Measurements from ENCODE around the gene PRR5L. TPM values are rescaled to one million over a fixed set of nuclear protein-coding genes. Genes with fewer than 3 reads are reported as not detected.
A peak's percentile ranks its signal among the peaks of the same experiment; 100 is the strongest.

PRR5L gene
- total and polyA plus RNA-seq, 9 donors: 6.7 to 10.4 (median 7.1) TPM

- Histone ChIP-seq H3K36me3 (ENCODE audit: control insufficient read depth, insufficient read depth, low read length) (no peaks in the 10 kb centered on the region), H3K4me1 (ENCODE audit: control insufficient read depth, insufficient read depth, low read length) (peaks cover 7% of the 10 kb centered on the region), H3K27me3 (ENCODE audit: control insufficient read depth, insufficient read depth, low read length) (peaks cover 3% of the 10 kb centered on the region), H3K27ac (ENCODE audit: low read length) (no peak overlapping the region), H3K9me3 (replicated peaks; ENCODE audit: control insufficient read depth, low read depth, low read length) (no peaks in the 10 kb centered on the region), H3K4me3 (ENCODE audit: low read length) (no peak overlapping the region)
- 19% methylated on average over 3 of the region's 10 CpGs for WGBS (ENCODE audit: insufficient coverage)
- DNase-seq: no peak
Measured at GRCh38 chr11:36364551-36365325, 68.7 kb downstream of the PRR5L start.

GRCh38 chr11:36365907-36366306 is 69.8 kb downstream of the PRR5L start:
- DNase-seq: peak; percentile 36
- peaks cover 7% of the 10 kb centered on the region for H3K4me1 ChIP-seq (ENCODE audit: control insufficient read depth, insufficient read depth, low read length)
- H3K4me3 ChIP-seq (ENCODE audit: low read length): no peak overlapping the region
- H3K27me3 ChIP-seq (ENCODE audit: control insufficient read depth, insufficient read depth, low read length): peaks cover 3% of the 10 kb centered on the region
- no peaks in the 10 kb centered on the region for H3K36me3 ChIP-seq (ENCODE audit: control insufficient read depth, insufficient read depth, low read length)
- no peaks in the 10 kb centered on the region for H3K9me3 ChIP-seq (replicated peaks; ENCODE audit: control insufficient read depth, low read depth, low read length)
- no peak overlapping the region for H3K27ac ChIP-seq (ENCODE audit: low read length)

- no peak for DNase-seq
- 55% methylated on average over 6 of the region's 9 CpGs for WGBS (ENCODE audit: insufficient coverage)
- H3K27ac ChIP-seq (ENCODE audit: low read length): no peak overlapping the region
Measured at GRCh38 chr11:36367806-36368680, 72.0 kb downstream of the PRR5L start.

GRCh38 chr11:36371181-36371580 is 75.1 kb downstream of the PRR5L start:
- no peak overlapping the region for H3K27ac ChIP-seq (ENCODE audit: low read length)
- no CpG with 5 or more reads among the region's 2 CpGs for WGBS (ENCODE audit: insufficient coverage)
- no peaks in the 10 kb centered on the region for H3K36me3 ChIP-seq (ENCODE audit: control insufficient read depth, insufficient read depth, low read length)
- H3K27me3 ChIP-seq (ENCODE audit: control insufficient read depth, insufficient read depth, low read length): peaks cover 14% of the 10 kb centered on the region
- H3K9me3 ChIP-seq (replicated peaks; ENCODE audit: control insufficient read depth, low read depth, low read length): no peaks in the 10 kb centered on the region
- no peak overlapping the region for H3K4me3 ChIP-seq (ENCODE audit: low read length)
- DNase-seq: no peak
- no peaks in the 10 kb centered on the region for H3K4me1 ChIP-seq (ENCODE audit: control insufficient read depth, insufficient read depth, low read length)

More at GRCh38 chr11:36367806-36368680, 72.0 kb downstream of the PRR5L start:
- Histone ChIP-seq H3K4me3 (ENCODE audit: low read length) (no peak overlapping the region), H3K27me3 (ENCODE audit: control insufficient read depth, insufficient read depth, low read length) (no peaks in the 10 kb centered on the region), H3K36me3 (ENCODE audit: control insufficient read depth, insufficient read depth, low read length) (no peaks in the 10 kb centered on the region), H3K4me1 (ENCODE audit: control insufficient read depth, insufficient read depth, low read length) (peaks cover 3% of the 10 kb centered on the region), H3K9me3 (replicated peaks; ENCODE audit: control insufficient read depth, low read depth, low read length) (no peaks in the 10 kb centered on the region)

GRCh38 chr11:36371590-36371989 is 75.5 kb downstream of the PRR5L start:
- Histone ChIP-seq H3K27me3 (ENCODE audit: control insufficient read depth, insufficient read depth, low read length) (peaks cover 18% of the 10 kb centered on the region), H3K27ac (ENCODE audit: low read length) (no peak overlapping the region), H3K9me3 (replicated peaks; ENCODE audit: control insufficient read depth, low read depth, low read length) (no peaks in the 10 kb centered on the region), H3K4me1 (ENCODE audit: control insufficient read depth, insufficient read depth, low read length) (peaks cover 4% of the 10 kb centered on the region), H3K4me3 (ENCODE audit: low read length) (no peak overlapping the region), H3K36me3 (ENCODE audit: control insufficient read depth, insufficient read depth, low read length) (no peaks in the 10 kb centered on the region)
- WGBS (ENCODE audit: insufficient coverage): 93% methylated on average over 4 of the region's 7 CpGs
- no peak for DNase-seq

GRCh38 chr11:36372101-36372771 is 76.1 kb downstream of the PRR5L start:
- Histone ChIP-seq H3K4me1 (ENCODE audit: control insufficient read depth, insufficient read depth, low read length) (peaks cover 10% of the 10 kb centered on the region), H3K4me3 (ENCODE audit: low read length) (no peak overlapping the region), H3K27ac (ENCODE audit: low read length) (no peak overlapping the region), H3K36me3 (ENCODE audit: control insufficient read depth, insufficient read depth, low read length) (no peaks in the 10 kb centered on the region), H3K27me3 (ENCODE audit: control insufficient read depth, insufficient read depth, low read length) (peaks cover 25% of the 10 kb centered on the region), H3K9me3 (replicated peaks; ENCODE audit: control insufficient read depth, low read depth, low read length) (no peaks in the 10 kb centered on the region)
- 58% methylated on average over 5 of the region's 6 CpGs for WGBS (ENCODE audit: insufficient coverage)
- no peak for DNase-seq

GRCh38 chr11:36373016-36374010 is 77.2 kb downstream of the PRR5L start:
- H3K36me3 ChIP-seq (ENCODE audit: control insufficient read depth, insufficient read depth, low read length): no peaks in the 10 kb centered on the region
- H3K27me3 ChIP-seq (ENCODE audit: control insufficient read depth, insufficient read depth, low read length): peaks cover 34% of the 10 kb centered on the region
- H3K4me1 ChIP-seq (ENCODE audit: control insufficient read depth, insufficient read depth, low read length): peaks cover 17% of the 10 kb centered on the region
- H3K9me3 ChIP-seq (replicated peaks; ENCODE audit: control insufficient read depth, low read depth, low read length): no peaks in the 10 kb centered on the region
- no CpG with 5 or more reads among the region's 6 CpGs for WGBS (ENCODE audit: insufficient coverage)
- DNase-seq: peak; percentile 19
- H3K27ac ChIP-seq (ENCODE audit: low read length): no peak overlapping the region
- no peak overlapping the region for H3K4me3 ChIP-seq (ENCODE audit: low read length)

GRCh38 chr11:36374726-36375125 is 78.6 kb downstream of the PRR5L start:
- Histone ChIP-seq H3K4me3 (ENCODE audit: low read length) (no peak overlapping the region), H3K4me1 (ENCODE audit: control insufficient read depth, insufficient read depth, low read length) (peaks cover 17% of the 10 kb centered on the region), H3K36me3 (ENCODE audit: control insufficient read depth, insufficient read depth, low read length) (no peaks in the 10 kb centered on the region), H3K9me3 (replicated peaks; ENCODE audit: control insufficient read depth, low read depth, low read length) (no peaks in the 10 kb centered on the region), H3K27me3 (ENCODE audit: control insufficient read depth, insufficient read depth, low read length) (peaks cover 34% of the 10 kb centered on the region), H3K27ac (ENCODE audit: low read length) (no peak overlapping the region)
- no peak for DNase-seq
- 29% methylated on average over 1 of the region's 4 CpGs for WGBS (ENCODE audit: insufficient coverage)

GRCh38 chr11:36375353-36376008 is 79.4 kb downstream of the PRR5L start:
- no peak for DNase-seq
- Histone ChIP-seq H3K4me1 (ENCODE audit: control insufficient read depth, insufficient read depth, low read length) (peaks cover 17% of the 10 kb centered on the region), H3K4me3 (ENCODE audit: low read length) (peak overlapping the region; percentile 68), H3K9me3 (replicated peaks; ENCODE audit: control insufficient read depth, low read depth, low read length) (no peaks in the 10 kb centered on the region), H3K36me3 (ENCODE audit: control insufficient read depth, insufficient read depth, low read length) (no peaks in the 10 kb centered on the region), H3K27me3 (ENCODE audit: control insufficient read depth, insufficient read depth, low read length) (peaks cover 34% of the 10 kb centered on the region), H3K27ac (ENCODE audit: low read length) (no peak overlapping the region)
- 8% methylated on average over 3 of the region's 9 CpGs for WGBS (ENCODE audit: insufficient coverage)

Data from muscle of leg (tissue), 11 donors.